NCI-H510A (cell line): ENCODE data around the gene APPL2.
"Not testable (repeated sequence)": the region's sequence is repeated elsewhere in the genome, so short reads cannot be mapped to it uniquely, and the experiment has no call there.

ENCODE experiments used
- DNase-seq: peaks from one replicate; lab custom pipeline; 2025; lab: John Stamatoyannopoulos, UW

Gene APPL2

DNA sequence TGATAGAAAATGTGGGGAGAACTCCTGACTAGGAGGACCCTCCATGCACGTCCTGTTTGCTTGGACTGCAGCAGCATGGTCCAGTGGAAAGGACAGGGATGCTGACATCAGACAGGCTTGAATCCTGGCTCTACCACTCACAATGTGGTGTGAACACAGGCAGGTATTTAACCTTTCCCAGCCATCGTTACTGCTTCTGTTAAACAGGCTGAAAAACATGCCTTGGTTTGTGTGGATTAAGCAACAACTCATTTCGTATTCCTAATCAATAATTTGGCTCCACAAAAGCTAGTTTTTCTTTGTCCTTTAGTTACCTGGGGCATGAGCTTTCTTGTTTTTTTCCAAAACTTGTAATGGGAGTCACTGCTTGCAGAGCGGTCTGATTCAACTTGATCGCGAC is 41.0 kb downstream of the APPL2 start:
- no peak for DNase-seq

DNA sequence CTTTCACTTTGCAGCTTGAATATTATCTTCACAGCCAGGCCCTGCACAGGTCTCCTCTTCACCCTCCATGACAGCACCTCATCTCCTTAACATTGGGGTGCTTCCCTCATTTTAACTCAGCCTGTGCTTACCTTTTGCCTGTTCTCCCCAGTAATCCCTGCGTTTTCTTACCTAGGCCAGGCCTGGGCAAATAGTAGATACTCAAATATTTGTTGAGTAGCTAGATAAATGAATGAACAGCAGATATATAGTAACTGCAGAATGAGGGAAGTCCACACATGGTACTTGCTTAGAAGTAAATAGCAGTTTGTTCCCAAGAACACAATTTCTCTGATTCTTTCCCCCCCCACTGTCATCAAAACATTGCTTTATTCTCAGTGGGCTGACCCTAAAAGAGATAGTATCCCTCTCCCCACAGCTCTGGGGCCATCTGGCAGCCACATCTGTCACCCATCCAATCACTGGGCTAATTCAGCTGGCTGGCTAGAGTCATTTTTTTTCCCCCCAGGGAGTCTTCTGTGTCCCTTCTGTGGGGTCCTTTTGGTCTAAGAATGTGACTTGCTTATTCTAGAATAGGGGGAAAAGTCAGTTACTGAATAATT is 43.2 kb downstream of the APPL2 start:
- no peak for DNase-seq

DNA sequence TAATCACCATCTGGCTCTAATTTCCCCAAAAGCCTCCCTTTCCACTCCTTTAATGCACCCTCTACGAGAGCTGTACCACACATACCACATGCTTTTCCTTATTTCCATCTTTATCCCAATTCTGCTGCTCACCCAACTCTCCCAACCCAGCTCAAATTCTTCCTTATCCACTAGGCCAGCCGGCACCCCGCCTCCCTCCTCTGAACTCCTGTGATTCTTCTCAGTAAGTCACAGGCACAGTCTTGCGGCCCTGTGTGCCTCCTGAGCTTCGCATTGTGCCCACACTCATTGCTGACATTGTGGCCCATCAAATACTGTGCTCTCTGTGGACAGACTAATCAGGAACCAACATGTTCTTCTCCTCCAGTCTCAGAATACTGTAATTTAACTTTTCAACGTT is 45.4 kb downstream of the APPL2 start:
- DNase-seq = no peak

DNA sequence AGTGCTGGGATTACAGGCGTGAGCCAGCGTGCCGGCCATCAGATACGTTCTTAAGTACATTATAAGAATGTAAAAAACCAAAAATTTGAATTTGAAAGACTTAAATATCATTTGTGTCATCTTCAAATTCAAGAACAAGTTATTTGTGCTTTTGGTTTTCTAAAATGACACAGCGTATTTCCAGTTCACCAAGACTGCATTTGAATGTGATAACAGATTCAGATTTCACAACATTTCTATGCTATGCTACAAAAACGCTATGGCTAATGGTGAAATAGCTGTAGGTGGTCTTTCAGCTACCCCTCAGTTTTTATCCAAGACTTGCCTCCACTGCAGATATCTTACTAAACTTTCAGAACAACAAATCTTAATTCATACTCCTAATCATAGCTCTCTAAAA is 46.7 kb downstream of the APPL2 start:
- no peak for DNase-seq

DNA sequence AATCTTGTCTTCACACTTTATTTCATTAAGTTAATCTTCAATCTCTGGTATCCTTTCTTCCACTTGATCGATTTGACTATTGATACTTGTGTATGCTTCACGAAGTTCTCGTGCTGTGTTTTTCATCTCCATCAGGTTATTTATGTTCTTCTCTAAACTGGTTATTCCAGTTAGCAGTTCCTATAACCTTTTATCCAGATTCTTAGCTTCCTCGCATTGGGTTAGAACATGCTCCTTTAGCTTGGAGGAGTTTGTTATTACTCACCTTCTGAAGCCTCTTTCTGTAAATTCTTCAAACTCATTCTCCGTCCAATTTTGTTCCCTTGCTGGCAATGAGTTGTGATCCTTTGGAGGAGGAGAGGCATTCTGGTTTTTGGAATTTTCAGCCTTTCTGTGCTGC is 52.0 kb downstream of the APPL2 start:
- DNase-seq = not testable (repeated sequence)

DNA sequence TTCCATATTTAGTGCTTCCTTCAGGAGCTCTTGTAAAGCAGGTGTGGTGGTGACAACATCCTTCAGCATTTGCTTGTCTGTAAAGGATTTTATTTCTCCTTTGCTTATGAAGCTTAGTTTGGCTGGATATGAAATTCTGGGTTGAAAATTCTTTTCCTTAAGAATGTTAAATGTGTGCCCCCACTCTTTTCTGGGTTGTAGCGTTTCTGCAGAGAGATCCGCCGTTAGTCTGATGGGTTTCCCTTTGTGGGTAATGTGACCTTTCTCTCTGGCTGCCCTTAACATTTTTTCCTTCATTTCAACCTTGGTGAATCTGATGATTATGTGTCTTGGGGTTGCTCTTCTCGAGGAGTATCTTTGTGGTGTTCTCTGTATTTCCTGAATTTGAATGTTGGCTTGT is 52.6 kb downstream of the APPL2 start:
- not testable (repeated sequence) for DNase-seq

DNA sequence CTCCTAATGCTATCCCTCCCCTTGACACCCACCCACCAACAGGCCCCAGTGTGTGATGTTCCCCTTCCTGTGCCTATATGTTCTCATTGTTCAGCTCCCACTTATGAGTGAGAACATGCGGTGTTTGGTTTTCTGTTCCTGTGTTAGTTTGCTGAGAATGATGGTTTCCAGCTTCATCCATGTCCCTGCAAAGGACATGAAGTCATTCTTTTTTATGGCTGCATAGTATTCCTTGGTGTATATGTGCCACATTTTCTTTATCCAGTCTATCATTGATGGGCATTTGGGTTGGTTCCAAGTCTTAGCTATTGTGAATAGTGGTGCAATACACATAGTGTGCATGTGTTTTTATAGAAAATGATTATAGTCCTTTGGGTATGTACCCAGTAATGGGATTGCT is 56.9 kb downstream of the APPL2 start:
- DNase-seq = not testable (repeated sequence)

DNA sequence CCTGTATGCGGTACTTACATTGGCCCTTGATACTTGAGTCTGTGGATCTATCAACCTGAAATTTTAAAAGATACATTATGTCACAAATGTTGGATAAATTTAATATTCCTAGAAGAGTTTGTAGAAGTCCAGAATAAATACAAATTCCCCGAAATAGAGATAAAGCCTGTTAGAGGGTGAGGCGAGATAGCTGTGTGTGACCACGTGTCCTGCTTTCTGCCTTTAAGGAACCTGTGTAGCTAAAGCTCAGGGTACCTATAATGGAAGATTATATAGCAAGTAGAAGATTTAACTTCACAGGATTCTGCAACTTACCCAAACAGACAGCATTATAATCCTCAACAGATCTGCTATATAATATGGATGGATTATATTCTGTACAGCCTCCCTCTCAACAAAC is 58.8 kb downstream of the APPL2 start:
- DNase-seq = no peak

DNA sequence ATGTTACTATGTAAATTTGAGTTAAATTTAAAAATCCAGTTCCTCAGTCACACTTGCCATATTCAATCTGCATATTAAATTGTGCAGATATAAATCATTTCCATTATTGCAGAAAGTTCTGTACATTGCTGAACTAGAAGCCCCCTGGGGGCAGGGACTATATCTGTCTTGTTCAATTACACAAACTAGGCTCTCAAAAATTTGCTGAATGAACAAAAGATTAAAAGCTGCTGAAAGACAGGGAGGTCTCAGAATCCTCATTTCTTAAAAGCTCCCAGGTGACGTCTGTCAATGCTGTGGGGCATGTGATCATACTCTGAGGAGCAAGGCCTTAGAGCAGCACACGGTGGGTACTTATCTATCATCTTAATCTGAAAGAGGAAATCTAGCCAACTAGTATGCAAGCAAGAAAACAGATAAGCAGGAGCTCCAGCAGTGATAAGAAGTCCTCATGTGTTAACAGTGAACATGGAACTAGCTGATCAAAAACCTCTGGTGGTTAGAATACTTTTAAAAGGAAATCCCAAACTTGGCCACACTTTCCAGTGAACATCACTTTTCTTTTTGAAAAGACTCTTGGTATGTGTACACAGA is 60.5 kb downstream of the APPL2 start:
- DNase-seq = no peak

DNA sequence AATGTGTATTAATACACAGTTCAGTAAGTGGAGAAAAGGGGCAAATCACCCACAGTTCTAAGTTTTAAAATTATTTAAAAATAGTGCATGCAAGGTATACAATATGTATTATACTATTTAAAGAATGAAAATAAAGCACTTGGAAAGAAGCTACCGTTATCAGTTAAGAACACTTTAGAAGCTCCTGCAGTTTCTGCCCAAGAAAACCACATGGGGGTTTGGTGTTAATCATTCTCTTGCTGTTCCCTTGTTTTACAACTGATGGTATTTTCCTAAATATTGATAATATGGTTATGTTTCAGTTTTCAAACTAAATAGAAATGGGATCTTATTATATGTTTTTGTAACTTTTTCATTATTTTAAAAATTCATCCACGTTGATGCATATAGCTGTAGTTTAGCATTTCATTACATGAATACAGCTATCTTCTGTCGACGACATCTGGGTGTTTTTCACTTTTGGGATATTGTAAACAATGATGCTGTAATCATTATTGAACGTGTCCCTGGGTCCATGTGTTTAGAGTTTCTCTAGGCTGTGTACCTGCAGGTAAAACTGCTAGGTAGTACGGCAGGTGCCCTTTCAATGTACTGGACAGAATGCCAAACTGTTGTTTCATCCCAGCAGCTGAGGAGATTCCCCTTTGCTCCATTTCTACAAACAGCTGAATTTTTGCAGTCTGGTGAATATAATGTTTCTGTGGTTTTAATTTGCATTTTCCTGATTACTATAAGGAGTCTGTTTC is 64.1 kb downstream of the APPL2 start:
- no peak for DNase-seq

DNA sequence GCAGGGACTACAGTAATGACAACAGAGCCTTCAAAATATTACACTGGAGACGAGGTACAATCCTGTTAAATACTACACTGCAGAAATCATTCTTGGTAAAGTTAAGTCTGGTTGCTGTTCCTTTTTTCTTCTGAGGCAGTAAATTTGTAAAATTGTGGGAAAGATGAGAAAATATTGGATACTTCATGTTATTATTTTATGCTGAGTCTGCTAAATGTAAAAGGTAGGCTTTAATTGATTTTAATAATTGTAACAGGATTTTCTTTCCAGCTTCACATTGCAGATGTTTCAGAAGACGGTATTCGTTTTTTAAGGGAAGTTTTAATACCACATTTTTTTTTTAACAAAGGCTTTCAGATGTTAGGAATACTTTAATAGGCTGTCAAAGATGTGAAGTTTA is 65.8 kb downstream of the APPL2 start:
- DNase-seq = no peak

DNA sequence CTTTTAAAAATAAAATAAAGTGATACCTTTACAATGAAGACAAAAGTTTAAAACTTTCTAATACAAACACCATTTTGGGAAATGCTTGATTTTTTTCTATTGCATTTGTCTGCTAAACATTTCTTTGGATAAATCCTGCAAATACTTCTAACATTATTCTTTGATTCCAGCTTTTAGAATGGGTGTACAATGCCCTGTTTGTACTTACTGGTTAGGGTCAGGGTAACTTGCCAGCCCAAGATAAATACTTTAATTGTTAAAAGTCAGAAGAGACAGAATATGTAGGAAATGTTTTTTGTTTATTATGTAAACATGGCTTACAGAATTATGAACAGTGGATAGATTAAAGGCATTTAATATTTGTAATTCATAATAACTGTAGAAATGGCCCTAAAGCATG is 68.0 kb downstream of the APPL2 start:
- DNase-seq = no peak

DNA sequence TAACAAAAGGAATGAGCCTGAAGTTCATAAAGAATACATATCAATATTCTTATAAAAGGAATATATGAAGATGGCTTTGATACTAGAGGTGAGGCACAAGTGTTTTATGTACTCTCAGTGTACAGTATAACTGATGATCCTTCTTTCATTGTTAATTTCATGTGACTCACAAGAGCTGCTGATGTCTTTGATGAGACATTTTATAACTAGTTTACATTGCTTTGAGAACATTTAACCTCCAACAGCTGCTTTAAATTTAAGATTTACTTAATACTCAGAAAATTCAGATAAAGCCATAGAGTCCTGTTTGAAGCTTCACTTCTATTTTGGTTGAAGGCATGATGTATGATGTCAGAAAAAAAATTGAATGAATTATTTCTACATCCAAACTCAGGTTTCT is 68.6 kb downstream of the APPL2 start:
- DNase-seq = no peak

DNA sequence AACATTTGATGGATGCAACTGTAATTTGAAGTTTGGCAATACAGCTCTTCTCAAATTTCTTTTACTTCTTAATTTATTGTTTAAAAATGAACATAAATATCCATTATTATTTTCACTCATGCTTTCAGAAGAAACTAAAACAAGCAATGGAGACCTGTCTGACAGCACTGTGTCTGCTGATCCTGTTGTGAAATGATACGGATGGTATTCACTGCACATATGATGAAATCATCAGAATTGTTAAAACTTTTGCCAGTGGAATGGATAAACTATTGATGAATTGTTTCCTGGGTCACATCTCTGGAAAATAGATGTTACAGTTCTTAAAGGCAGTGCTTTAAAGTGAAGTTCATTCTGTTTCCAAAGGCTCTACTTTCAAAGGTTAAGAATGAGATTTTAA is 69.2 kb downstream of the APPL2 start:
- DNase-seq = no peak

DNA sequence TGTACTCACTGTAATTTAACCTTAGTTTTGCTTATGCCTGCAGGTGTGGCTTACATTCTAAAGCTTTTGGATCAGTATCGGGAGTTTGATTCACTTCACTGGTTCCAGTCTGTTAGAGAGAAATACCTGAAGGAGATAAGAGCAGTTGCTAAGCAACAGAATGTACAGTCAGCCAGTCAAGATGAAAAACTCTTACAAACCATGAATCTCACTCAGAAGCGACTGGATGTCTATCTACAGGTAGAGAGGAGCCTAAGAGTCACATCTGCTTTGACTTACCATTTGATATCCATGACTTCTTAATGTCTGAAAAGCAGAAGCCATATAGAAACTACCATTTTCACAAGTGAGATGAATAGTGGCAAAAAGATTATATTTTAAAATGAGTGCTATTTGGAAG is 71.9 kb downstream of the APPL2 start:
- DNase-seq = peak; percentile 5

DNA sequence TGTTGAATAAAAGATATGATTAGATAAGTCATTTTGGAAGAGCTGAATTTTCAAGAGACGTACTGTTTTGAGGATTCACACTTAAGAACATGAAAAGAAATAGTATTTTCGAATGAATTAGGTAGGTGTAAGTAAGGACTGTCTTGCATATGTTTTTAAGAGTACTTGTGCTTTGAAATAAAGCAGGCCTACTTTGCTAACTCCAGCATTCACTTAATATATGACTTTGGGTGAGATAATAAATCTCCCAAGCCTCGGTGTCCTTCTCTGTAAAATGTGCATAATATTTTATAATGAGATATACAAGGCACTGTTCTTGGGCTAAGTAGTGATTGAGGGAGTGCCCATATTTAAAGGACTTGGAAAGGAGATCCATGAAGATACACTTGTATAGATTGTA is 73.8 kb downstream of the APPL2 start:
- DNase-seq = no peak

DNA sequence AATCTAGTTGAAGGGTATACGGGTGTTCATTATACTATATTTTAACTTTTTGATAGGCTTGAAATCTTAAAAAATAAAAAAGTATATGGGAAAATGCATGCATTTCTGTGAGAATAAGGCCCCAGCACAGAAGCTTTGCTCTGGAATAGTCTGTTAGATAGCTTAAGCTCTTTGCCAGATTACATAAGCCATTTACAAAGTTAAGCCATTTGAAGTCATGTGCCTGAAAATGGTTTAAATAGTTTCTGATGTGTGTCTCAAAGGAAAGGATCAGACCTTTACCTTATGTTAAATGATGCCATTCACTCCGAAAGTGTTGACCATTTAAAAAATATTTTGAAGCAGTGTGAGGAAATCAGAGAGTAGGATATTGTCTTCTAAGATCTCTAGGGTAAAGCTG is 77.1 kb downstream of the APPL2 start:
- no peak for DNase-seq

DNA sequence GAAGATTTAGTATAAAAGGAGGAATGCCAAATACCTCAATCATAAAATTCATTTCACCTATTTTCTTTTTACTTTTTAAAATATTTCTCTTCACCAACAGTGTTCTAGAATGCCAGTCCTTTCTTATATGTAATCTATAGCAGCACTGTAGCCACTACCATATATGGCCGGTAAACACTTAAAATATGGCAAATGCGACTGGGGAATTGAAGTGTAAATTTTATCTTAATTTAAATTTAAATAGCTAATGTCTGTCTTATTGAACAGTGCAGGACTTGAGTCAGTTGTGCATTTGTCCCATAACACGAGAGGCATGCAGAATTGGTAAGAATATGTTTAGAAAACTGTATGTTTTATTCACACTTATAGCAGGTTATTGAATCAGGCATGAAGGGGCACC is 78.4 kb downstream of the APPL2 start:
- DNase-seq = no peak

DNA sequence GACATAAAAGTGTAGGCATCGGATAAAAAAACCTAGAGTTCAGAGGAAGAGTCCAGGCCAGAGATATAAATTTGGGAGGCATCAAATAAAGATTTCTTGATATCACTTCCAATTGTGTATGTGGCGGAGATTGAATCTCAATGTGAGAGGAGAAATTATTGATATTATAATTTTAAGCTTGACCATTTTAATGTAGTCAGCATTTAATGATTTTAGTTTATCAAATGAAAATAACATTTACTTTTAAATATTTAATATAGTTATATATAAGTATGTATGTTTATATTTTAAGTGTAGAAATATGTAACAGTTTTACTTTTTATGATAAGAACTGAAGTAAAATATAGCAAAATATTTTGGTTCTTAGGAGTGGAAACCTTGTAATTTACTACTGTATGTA is 79.7 kb downstream of the APPL2 start:
- DNase-seq = no peak

DNA sequence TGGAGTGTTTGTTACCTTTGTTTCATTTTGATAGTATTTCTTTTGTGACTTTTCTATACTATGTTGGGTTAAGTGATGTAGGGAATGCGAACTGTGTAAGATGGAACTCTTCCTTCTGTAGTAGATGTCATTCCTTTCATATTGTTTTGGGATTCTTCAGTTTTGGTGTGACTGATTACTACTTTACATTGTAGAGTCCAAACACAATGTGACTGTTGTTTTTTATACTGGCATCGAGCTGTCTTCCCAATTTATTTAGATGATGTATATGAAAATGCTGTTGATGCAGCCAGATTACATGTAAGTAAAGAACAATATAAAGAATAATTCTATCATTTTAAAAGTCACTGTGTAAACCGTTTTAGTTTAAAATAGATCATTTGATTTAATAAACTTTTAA is 93.7 kb downstream of the APPL2 start:
- DNase-seq = no peak

DNA sequence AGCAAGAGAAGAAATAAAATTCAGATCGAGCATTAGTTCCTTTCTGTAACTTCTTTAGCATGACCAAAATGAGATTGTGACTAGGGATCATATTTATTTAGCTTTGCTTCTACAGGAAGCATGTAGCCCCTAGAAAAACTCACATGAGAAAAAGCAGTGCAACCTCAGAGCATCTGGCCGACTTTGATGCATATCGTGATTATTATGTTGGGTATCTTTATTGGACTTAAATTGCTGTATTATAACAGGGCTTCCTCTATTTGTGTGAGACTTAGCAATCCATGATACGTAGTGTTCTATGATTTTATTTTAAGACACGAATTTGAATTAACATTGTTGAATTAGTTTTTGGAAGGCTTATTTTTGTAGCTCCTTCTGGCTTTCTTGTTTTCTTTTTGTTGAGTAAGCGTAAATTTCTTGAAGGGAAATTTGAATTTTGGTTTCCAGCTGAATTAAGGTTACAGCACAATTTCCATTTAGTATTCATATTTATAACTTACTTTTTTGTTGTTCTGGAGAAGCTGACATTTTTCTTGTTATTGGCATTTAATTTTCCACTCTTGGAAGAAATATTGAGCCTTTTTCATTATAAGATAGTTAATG is 94.6 kb downstream of the APPL2 start:
- no peak for DNase-seq

DNA sequence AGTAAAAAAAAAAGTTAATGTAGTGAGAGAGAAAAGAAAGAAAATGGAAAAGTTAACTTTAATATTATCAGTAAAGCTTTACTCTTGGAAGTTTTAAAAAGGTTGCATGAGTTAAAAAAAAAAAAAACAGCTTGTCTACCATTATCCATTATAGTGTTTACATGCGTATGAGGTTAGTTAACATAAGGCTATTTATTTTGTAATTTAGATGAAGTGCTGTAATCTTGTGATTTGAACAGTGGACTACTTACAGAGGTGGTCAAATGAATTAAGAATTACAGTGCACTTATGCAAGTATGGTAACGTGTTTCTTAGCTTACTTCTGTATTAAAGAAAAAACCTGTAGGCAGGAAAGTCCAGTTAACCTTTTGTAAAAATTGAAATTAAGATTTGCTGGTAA is 97.7 kb downstream of the APPL2 start:
- DNase-seq = no peak
